Measurements from ENCODE around the gene ECI2. TPM values are rescaled to one million over a fixed set of nuclear protein-coding genes. Genes with fewer than 3 reads are reported as not detected.
A peak's percentile ranks its signal among the peaks of the same experiment; 100 is the strongest.

The ECI2 gene
- total RNA-seq, 4 donors from 2014 or later: 23.9 to 87.9 (median 50.7) TPM

DNA sequence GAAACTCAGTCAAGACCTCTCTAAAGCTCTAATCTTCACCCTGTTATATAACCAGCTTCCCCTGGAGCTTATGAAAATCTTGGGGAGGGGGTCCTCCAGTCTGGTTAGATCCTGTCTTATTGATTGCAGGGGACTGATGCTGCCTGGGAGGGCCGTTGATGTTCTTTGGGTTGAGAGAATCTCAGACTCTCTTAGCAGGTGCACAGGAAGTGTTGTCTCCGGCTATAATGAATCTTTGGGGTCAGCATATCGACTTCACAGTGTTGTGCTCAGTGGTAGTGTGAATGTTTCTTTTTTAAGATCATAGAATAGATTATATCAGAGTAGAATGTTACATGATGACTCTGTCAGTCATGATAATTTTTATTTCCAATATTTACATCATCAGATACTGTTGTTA, 2.8 kb upstream of the ECI2 start:
- DNase-seq: no peak
- H3K36me3 ChIP-seq: no peaks in the 10 kb centered on the region
- TF ChIP-seq POLR2A (IDR thresholded peaks at IDR 0.05): no peak
- no peak for TF ChIP-seq CTCF (IDR thresholded peaks at IDR 0.05)

DNA sequence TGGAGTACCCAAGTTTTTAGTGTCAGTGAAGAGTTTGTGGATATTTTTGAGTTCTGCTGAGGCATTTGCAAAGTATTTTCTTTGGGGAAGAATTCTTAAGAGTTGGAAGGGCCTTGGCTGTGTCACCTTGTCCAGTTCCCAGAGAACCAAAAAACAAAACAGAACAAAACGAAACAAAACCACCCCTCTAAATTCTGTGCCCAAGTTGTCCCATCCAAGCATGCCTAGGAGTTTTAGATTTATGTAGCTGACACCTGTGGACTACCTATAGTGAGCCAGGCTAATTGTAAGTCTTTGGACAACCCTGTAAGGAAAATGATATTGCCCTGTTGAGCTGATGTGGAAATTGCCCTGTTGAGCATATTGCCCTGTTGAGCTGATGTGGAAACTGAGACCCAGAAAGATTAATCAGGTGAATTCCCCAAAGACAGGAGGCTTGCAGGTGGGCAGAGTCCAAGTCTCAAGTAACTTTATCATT, 1.0 kb upstream of the ECI2 start:
- peaks cover 0 to 14% (median 0%) of the 10 kb centered on the region in 3 donors for H3K36me3 ChIP-seq
- peak overlapping the region; percentile 73 to 88 (median 77) for H3K4me3 ChIP-seq
- DNase-seq: no peak
- no peaks in the 10 kb centered on the region for H3K27me3 ChIP-seq
- no peaks in the 10 kb centered on the region for H3K9me3 ChIP-seq
- H3K4me1 ChIP-seq: peaks cover 0 to 17% (median 6%) of the 10 kb centered on the region in 4 donors
- peak overlapping the region; percentile 86 to 94 (median 90) for H3K27ac ChIP-seq
- TF ChIP-seq CTCF (IDR thresholded peaks at IDR 0.05) (no peak), POLR2A (IDR thresholded peaks at IDR 0.05) (no peak)

More for the DNA sequence above, 2.8 kb upstream of the ECI2 start:
- Histone ChIP-seq H3K4me1 (peaks cover 0 to 17% (median 6%) of the 10 kb centered on the region in 4 donors), H3K9me3 (no peaks in the 10 kb centered on the region), H3K4me3 (no peak overlapping the region), H3K27me3 (no peaks in the 10 kb centered on the region), H3K27ac (no peak overlapping the region)

DNA sequence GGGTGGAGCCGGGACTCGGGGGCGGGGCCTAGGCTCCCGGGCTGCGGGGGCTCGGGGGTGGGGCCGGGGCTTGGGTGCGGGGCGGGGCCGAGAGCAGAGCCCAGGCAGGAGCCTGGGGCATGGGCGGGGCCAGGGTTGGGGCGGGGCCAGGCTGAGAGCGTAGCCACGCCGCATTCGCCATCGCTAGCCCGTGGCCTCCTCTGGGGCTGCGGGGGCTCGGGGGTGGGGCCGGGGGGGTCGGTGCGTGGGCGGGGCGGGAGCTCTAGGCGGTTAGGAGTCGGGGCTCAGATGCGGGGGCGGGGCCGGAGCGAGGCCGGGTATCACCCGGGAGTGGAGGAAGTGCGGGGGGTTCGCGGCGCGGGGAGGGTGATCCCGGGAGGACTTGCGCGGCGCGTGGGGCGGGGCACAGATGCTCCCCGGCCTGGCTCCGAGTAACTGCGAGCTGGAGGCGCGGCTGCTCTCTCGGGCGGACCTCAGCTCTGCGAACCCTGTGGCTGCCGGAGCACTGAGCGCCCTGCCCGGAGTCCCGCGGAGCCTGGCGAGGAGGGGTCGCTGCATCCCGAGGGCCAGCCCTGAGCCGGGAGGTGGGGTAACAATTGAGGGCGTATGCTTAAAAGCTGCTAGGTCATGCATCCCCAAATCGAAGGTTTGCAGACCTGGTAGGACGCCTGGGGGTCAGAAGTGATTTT, 434 bp upstream of the ECI2 start:
- Histone ChIP-seq H3K27ac (peak overlapping the region; percentile 86 to 94 (median 90)), H3K9me3 (no peaks in the 10 kb centered on the region), H3K4me1 (peaks cover 0 to 17% (median 6%) of the 10 kb centered on the region in 4 donors), H3K4me3 (peak overlapping the region; percentile 73 to 88 (median 77)), H3K27me3 (no peaks in the 10 kb centered on the region), H3K36me3 (peaks cover 0 to 17% (median 0%) of the 10 kb centered on the region in 3 donors)
- TF ChIP-seq CTCF (IDR thresholded peaks at IDR 0.05) (peak in 1 of 6 experiments; percentile 28), POLR2A (IDR thresholded peaks at IDR 0.05) (peak in 1 of 2 donors; percentile 35)
- DNase-seq: peak; percentile 97 to 99 (median 98)

- no peaks in the 10 kb centered on the region for H3K27me3 ChIP-seq
- TF ChIP-seq POLR2A (IDR thresholded peaks at IDR 0.05) (no peak), CTCF (IDR thresholded peaks at IDR 0.05) (no peak)
- no peaks in the 10 kb centered on the region for H3K9me3 ChIP-seq
- DNase-seq: peak; percentile 37 to 56 (median 53)
- peak overlapping the region in 3 of 4 donors; percentile 86 to 94 (median 93) for H3K27ac ChIP-seq
- peak overlapping the region; percentile 73 to 88 (median 77) for H3K4me3 ChIP-seq
- H3K4me1 ChIP-seq: peaks cover 0 to 17% (median 6%) of the 10 kb centered on the region in 4 donors
- H3K36me3 ChIP-seq: peaks cover 0 to 33% (median 6%) of the 10 kb centered on the region in 3 donors
Observed at GRCh38 chr6:4133941-4134838, 1.2 kb downstream of the ECI2 start.

GRCh38 chr6:4130357-4130987, 4.9 kb downstream of the ECI2 start:
- H3K9me3 ChIP-seq: no peaks in the 10 kb centered on the region
- peaks cover 0 to 67% (median 6%) of the 10 kb centered on the region in 3 donors for H3K36me3 ChIP-seq
- peaks cover 0 to 10% (median 3%) of the 10 kb centered on the region in 4 donors for H3K4me1 ChIP-seq
- no peak for TF ChIP-seq POLR2A (IDR thresholded peaks at IDR 0.05)
- TF ChIP-seq CTCF (IDR thresholded peaks at IDR 0.05): no peak
- H3K27me3 ChIP-seq: no peaks in the 10 kb centered on the region
- H3K4me3 ChIP-seq: no peak overlapping the region
- no peak for DNase-seq
- H3K27ac ChIP-seq: no peak overlapping the region

Data from Peyer's patch (tissue), 4 donors.